Left renal cortex interstitium (tissue), 4 donors: ENCODE results near the gene STX16. TPM values are rescaled to one million over a fixed set of nuclear protein-coding genes. Genes with fewer than 3 reads are reported as not detected.
"Not testable (repeated sequence)": the region's sequence is repeated elsewhere in the genome, so short reads cannot be mapped to it uniquely, and the experiment has no call there.

Experiments
- DNase-seq, 4 donors: peaks; one replicate each; pipeline ENCODE4 v3.0.0-alpha.2; 2013; ENCODE audit warnings: low read depth in 4 of 4, low spot score in 2 of 4, missing footprints in 1 of 4
- polyA plus RNA-seq, 4 donors: library from polyadenylated mRNA; unstranded; fragments of 120-200 nt; gene quantifications; one replicate each; pipeline ENCODE4 v1.2.1, GENCODE V29; 2013; ENCODE audit not compliant: insufficient read length in 4 of 4

Gene STX16
- polyA plus RNA-seq, 4 donors = 37.5 to 103 (median 66.7) TPM

DNA sequence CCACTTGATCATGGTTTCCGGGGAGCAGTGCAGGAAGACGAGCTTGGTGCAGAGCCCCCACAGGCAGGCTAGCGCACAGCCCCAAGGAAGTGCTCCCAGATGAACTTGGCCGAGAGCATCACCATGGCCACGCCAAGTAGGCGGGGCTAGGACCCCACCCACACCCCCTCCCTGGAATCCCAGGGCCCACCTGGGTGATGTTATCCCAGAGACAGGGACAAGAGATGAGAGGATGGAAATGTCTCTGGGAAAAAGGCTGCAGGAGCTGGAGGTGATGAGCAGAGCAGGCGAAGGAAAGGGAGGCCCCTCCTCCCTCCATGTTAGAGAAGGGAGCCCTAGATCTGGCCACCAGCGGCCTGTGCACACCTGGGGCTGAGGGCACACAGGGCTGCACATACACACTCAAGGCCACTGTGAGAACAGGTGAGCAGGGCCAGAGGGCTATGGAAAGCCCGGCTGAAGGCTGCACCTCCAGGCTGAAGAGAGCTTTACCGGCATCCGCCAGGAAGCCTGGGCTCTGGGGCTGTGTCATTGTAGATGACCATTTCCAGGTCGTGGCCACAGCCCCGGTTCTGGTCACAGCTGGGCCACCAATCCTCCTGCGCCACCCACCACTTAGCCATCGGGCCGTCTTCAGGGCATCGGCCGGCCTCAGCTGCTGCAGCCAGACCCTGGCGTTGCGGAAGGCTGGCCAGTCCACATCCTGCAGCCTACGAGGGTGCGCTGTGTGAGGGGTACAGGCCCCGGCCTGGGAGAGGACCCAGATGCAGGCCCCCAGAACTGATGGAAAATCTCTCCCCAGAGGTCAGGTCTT is 66.4 kb downstream of the STX16 start:
- DNase-seq = no peak

DNA sequence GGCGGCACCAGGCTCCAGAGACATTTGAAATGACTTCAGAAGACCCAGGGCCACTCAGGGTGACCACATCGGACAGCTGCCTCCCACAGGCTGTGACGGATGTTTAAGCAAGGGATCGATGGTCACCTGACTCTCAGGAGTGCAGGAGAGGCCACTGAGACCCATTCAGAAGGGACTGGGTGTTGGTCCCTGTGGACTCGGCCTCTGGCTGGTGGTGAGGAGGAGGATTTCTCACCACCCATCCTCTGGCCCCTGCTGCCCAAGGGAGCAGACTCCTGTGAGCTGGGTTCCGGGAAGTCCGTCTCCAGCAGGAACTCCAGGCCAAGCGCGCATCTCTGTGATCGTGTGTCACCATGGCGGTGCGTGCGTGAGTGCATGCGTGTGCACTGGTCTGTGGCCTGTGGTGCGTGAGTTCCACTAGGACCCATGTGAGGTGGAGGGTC is 67.1 kb downstream of the STX16 start:
- no peak for DNase-seq

DNA sequence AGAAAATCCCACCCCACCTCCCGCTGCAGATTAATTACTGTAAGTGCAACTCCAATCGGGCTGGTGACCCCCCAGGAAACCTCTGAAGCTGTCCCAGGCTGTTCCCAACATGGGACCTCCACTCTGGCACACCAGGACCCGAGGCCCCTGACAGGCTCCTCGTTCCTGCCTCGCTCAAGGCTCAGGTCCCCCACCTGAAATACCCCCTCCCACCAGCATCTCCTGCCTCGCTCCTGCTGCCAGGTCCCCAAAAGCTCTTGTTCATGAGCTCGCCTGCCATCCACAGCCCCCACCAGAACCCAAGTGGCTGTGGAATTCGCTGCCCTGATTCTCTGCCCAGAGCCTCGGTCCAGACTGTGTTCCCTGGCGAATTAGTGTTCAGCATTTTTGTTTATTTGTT is 67.6 kb downstream of the STX16 start:
- no peak for DNase-seq

DNA sequence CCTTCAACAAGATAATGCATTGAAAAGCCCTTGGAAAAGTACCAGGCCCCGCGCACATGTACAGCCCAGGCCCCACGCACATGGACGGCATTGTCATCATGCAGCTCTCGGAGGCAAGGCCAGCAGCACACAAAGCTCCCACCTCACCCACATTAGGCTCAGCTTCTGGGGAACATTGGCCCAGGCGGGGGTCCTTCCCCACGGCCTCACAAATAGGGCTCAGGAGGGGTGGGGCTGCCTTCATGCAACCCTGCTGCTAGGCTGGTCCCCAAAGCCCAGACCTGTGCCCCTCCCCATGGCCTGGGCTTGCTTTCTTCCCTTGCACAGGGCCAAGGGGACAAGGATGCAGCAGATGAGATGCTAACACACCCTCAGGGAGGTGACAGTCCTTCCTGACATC is 68.2 kb downstream of the STX16 start:
- no peak for DNase-seq

DNA sequence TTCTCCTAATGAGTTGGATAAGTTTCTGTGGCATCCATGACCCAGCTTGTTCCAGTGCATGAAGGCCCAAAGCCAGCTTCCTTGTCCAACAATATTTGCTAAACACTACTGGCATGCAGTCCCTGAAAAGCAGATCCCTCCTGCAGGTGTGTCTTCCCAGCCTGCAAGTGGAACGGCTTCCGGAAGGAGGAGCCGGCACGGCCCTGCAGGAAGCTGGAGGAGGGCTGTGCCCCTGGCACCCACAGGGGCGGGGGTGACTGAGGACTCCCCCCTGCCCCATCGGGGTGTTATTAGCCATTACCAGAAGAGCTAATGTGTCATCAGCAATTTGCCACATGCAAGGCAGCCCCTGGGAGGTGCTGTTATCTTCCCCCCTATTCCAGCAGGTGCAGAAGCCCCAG is 68.9 kb downstream of the STX16 start:
- no peak for DNase-seq

DNA sequence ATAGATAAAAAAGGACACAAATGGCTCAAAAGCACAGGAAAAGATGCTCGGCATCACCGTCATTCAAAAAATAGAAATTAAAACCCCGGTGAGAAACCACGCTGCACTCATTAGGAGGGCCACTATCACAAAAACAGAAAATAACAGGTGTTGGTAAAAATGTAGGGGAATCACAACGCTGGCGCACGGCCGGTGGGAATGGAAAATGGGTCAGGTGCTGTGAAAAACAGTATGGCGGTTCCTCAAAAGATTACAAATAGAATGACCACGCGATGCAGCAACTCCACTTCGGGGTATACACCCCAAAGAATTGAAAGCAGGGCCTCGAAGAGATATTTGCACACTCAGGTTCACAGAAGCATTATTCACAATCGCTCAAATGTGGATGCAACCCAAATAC is 69.8 kb downstream of the STX16 start:
- DNase-seq = no peak

DNA sequence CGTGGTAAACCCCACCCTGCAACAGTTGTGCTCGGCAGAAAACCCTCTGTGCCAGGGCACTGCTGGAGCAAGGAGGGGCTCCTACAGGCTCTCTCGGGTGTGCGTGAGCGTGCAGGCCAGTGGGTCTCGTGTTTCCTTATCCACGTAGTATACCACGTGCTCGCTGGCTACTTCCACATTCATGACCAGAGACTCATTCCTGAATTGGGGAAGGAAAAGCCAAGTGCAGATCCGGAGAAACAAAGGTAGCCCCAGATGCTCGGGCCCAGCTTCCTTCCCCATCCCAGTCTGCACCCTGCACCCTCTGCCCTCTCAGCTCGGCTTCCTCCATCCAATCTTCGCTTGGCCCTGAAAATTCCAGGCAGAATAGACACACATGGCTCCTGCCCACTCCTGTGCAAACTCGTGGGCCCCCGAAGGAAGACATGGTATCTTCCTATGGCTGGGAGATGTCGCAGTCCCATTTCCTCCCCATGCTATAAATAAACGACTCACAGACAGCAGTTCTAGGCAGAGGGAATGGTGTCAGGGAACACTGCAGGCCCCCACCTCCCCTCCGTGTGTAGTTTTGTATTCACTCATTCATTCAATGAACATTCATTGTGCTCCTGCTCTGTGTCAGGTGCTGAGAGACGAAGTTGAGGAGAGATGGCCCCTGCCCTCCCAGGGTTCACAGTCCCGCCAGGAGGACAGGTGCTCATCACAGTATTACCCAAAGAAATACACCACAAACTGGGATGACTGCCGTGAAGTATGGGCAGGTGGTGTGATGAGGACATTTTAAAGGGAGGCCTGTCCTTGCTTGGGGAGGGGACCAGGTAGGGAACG is 71.1 kb downstream of the STX16 start:
- no peak for DNase-seq

DNA sequence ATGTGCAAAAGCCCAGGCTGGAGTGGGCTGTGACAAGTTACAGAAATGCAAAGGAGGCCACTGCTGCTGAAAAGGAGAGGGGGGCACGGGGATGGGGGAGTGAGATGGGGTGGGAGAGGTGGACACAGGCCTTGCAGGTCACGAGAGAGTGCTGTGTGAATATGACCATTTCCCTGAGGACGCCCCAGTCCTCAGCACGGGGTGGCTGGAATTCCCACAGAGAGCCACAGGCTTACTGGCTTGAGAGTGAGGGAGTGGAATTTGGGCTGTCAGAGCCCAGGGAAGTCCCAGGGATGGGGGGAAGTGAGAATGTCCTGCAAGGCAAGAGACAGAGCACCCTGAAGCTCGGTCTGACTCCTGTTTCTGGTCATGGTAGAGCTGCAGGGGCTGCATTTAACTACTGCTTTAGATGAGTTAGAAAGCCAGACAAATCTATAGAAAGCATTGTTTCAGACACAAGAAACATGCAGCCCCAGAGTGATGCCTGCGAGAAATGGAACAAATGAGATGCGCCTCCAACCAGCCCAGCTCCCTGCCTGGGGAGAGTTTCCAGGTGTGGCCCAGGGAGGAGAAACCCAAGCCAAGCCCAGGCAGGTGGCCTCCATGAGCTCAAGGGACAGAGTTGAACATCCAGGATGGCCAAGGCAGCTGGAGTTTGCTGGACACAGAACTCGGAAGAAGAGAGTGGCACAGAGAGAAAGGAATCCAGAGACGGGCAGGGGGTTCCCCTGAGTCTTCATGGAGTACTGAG is 72.0 kb downstream of the STX16 start:
- DNase-seq = no peak

DNA sequence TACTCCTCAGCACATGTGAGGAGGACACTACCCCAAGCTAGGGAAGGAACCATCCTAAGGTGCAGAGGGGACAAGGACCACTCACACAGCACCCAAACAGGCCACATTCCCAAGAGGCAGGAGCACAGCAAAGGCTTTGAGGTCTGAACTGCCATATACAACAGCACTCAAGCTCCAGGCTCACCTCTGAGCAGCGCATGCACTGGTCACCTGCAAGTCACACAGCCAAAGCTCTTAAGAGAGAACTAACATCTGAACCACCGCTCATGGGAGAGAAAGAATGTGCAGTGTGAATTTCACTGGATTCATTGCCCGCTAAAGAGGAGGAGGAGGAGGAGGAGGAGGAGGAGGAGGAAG is 72.5 kb downstream of the STX16 start:
- DNase-seq = no peak

DNA sequence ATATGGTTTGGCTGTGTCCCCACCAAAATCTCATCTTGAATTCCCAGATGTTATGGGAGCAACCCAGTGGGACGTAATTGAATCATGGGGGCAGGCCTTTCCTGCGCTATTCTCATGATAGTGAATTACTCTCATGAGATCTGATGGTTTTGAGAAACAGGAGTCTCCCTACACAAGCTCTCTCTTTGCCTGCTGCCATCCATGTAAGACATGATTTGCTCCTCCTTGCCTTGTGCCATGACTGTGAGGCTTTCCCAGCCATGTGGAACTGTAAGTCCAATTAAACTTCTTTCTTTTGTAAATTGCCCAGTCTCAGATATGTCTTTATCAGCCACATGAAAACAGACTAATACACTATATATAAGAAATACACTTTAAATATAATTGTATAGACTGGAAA is 75.1 kb downstream of the STX16 start:
- not testable (repeated sequence) for DNase-seq

Other genes with a start within 250 kb of the STX16 start
- gene APCDD1L, start 135.9 kb upstream of the STX16 start, polyA plus RNA-seq = 10 to 100 TPM; 11.3 to 19.5 (median 13.7) TPM
- gene NPEPL1, start 41.5 kb downstream of the STX16 start, polyA plus RNA-seq = 10 to 100 TPM; 33.4 to 57.8 (median 48.4) TPM
- gene GNAS-AS1, start 199.6 kb downstream of the STX16 start, polyA plus RNA-seq = 1 to 10 TPM in 3 of 4 donors, under 1 TPM in 1; 0.64 to 2.1 (median 1.3) TPM
- 1,000 to 10,000 TPM; 1,850 to 2,253 (median 2,031) TPM for gene GNAS, start 201.4 kb downstream of the STX16 start, polyA plus RNA-seq